SH-SY5Y (cell line): Measurements from ENCODE around the gene SLC12A7.

Experiments used
- GATA2 ChIP-seq: IDR thresholded peaks from 2 replicates; pipeline ENCODE4 v1.6.1; 2011; ENCODE audit warnings: mild to moderate bottlenecking, low read depth, low read length
- GATA3 ChIP-seq: IDR thresholded peaks from 2 replicates; pipeline ENCODE4 v1.6.1; 2011; ENCODE audit warnings: low read depth, mild to moderate bottlenecking, low read length, moderate library complexity

DNA sequence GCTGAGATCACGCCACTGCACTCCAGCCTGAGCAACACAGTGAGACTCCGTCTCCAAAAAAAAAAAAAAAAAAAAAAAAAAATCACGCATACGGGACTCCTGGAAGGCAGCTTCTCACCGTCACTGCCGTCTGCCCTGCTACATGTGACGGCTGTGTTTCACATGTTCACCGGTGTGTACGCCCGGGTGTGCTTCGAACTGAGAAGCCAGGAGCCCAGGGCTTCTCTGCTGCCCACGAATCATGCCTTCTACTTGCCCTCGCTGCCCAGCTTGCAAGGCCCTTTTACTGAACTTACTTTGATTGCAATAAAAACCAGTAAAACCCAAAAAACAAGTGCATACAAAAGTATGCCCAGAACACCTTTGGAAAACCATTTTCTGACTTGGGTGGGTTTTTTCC lies 109.0 kb downstream of the SLC12A7 start:
- TF ChIP-seq GATA3, result no peak
- TF ChIP-seq GATA2, result no peak
